Activated CD4-positive, alpha-beta T cell treated with anti-CD3 and anti-CD28 coated beads, Interleukin-2, amount 10 ng/mL, durations not matched to agents 7 days and 5 days (primary cell): ENCODE results near the gene DGCR6L. TPM values are rescaled to one million over a fixed set of nuclear protein-coding genes. Genes with fewer than 3 reads are reported as not detected.
"Not testable (repeated sequence)": the region's sequence is repeated elsewhere in the genome, so short reads cannot be mapped to it uniquely, and the experiment has no call there.

Experiments
- CTCF ChIA-PET: fragments of 350-600 bp; sonication (Branson Sonifier 250); formaldehyde crosslinking; loops from one replicate; lab custom pipeline; 2021; ENCODE audit warnings: antibody characterized with exemption; lab: Charles Lee
- POLR2A ChIA-PET: fragments of 350-600 bp; sonication (Branson Sonifier 250); formaldehyde crosslinking; loops from one replicate; lab custom pipeline; 2021; ENCODE audit warnings: antibody characterized with exemption; lab: Charles Lee
- DNase-seq: peaks from one replicate; pipeline ENCODE4 v3.0.0-alpha.2; 2020
- H3K27ac Mint-ChIP-seq: one replicate; pipeline ENCODE4 v1.8.0; 2021; ENCODE audit warnings: mild to moderate bottlenecking, moderate library complexity, mixed read lengths
- H3K27me3 Mint-ChIP-seq: one replicate; pipeline ENCODE4 v1.8.0; 2021; ENCODE audit warnings: mixed read lengths
- H3K36me3 Mint-ChIP-seq: one replicate; pipeline ENCODE4 v1.8.0; 2021; ENCODE audit warnings: low read depth, mixed read lengths
- H3K4me1 Mint-ChIP-seq: one replicate; pipeline ENCODE4 v1.8.0; 2021; ENCODE audit warnings: mixed read lengths
- H3K4me3 Mint-ChIP-seq: one replicate; pipeline ENCODE4 v1.8.0; 2021; ENCODE audit warnings: mild to moderate bottlenecking, moderate library complexity, mixed read lengths
- H3K9me3 Mint-ChIP-seq: one replicate; pipeline ENCODE4 v1.8.0; 2021; ENCODE audit warnings: mixed read lengths
- total RNA-seq, 2 experiments: library from RNA; stranded (reverse); gene quantifications; one replicate each; pipeline ENCODE4 v1.2.3, GENCODE V29; 2021

Gene DGCR6L
- 10 to 100 TPM; 60.4 to 63.1 TPM for total RNA-seq

- peaks cover 57% of the 10 kb centered on the region for H3K4me1 Mint-ChIP-seq
- H3K36me3 Mint-ChIP-seq, result peaks cover 11% of the 10 kb centered on the region
- CTCF ChIA-PET, result interaction anchor here (0.6 to 1.4 kb wide), 2 partner anchors 37 to 364 kb away, joined by 3 to 5 read pairs; no protein-coding TSS in a partner anchor
Observed at GRCh38 chr22:20319745-20320658, at the start of gene DGCR6L. Gene DGCR6L, minus strand, starts transcription at chr22:20320060. Its CDS starts 72 bp downstream, at chr22:20319988.

GRCh38 chr22:20368875-20369274, 49.0 kb upstream of the DGCR6L start:
- CTCF ChIA-PET, H3K36me3 Mint-ChIP-seq, POLR2A ChIA-PET, DNase-seq, H3K9me3 Mint-ChIP-seq, H3K4me3 Mint-ChIP-seq, H3K27ac Mint-ChIP-seq: not testable (repeated sequence)
- H3K4me1 Mint-ChIP-seq, result peaks cover 22% of the 10 kb centered on the region
- H3K27me3 Mint-ChIP-seq, result peaks cover 11% of the 10 kb centered on the region

More at GRCh38 chr22:20319745-20320658, at the start of gene DGCR6L:
- H3K27me3 Mint-ChIP-seq, result no peaks in the 10 kb centered on the region
- H3K9me3 Mint-ChIP-seq, result no peaks in the 10 kb centered on the region
- POLR2A ChIA-PET, result no interaction called here
- peak within 1 kb of the TSS; percentile 93 for H3K27ac Mint-ChIP-seq
- DNase-seq, result peak; percentile 97
- H3K4me3 Mint-ChIP-seq, result peak within 1 kb of the TSS; percentile 97

- peaks cover 10% of the 10 kb centered on the region for H3K27me3 Mint-ChIP-seq
- H3K4me3 Mint-ChIP-seq, H3K9me3 Mint-ChIP-seq, CTCF ChIA-PET, POLR2A ChIA-PET, DNase-seq, H3K36me3 Mint-ChIP-seq: not testable (repeated sequence)
- H3K27ac Mint-ChIP-seq, result peak overlapping the region; percentile 19
- peaks cover 32% of the 10 kb centered on the region for H3K4me1 Mint-ChIP-seq
Observed at GRCh38 chr22:20366841-20367240, 47.0 kb upstream of the DGCR6L start.

- H3K4me1 Mint-ChIP-seq, result peaks cover 26% of the 10 kb centered on the region
- H3K9me3 Mint-ChIP-seq, H3K27me3 Mint-ChIP-seq, CTCF ChIA-PET, H3K4me3 Mint-ChIP-seq, H3K36me3 Mint-ChIP-seq, DNase-seq, POLR2A ChIA-PET: not testable (repeated sequence)
- peak overlapping the region; percentile 44 for H3K27ac Mint-ChIP-seq
Observed at GRCh38 chr22:20364335-20365260, 44.7 kb upstream of the DGCR6L start.

- H3K27me3 Mint-ChIP-seq, H3K36me3 Mint-ChIP-seq, CTCF ChIA-PET, POLR2A ChIA-PET, H3K27ac Mint-ChIP-seq, H3K9me3 Mint-ChIP-seq, H3K4me3 Mint-ChIP-seq, DNase-seq: not testable (repeated sequence)
- H3K4me1 Mint-ChIP-seq, result peaks cover 26% of the 10 kb centered on the region
Observed at GRCh38 chr22:20362403-20362802, 42.5 kb upstream of the DGCR6L start.

GRCh38 chr22:20361752-20362229, 41.9 kb upstream of the DGCR6L start:
- POLR2A ChIA-PET, H3K27me3 Mint-ChIP-seq: not testable (repeated sequence)

GRCh38 chr22:20360866-20361751, 41.2 kb upstream of the DGCR6L start:
- POLR2A ChIA-PET, DNase-seq, H3K27me3 Mint-ChIP-seq, H3K9me3 Mint-ChIP-seq, H3K4me3 Mint-ChIP-seq, CTCF ChIA-PET, H3K27ac Mint-ChIP-seq, H3K36me3 Mint-ChIP-seq: not testable (repeated sequence)
- H3K4me1 Mint-ChIP-seq, result peaks cover 26% of the 10 kb centered on the region

More at GRCh38 chr22:20361752-20362229, 41.9 kb upstream of the DGCR6L start:
- CTCF ChIA-PET, H3K36me3 Mint-ChIP-seq, H3K27ac Mint-ChIP-seq, H3K4me3 Mint-ChIP-seq, DNase-seq, H3K9me3 Mint-ChIP-seq: not testable (repeated sequence)
- H3K4me1 Mint-ChIP-seq, result peaks cover 26% of the 10 kb centered on the region

- H3K36me3 Mint-ChIP-seq, CTCF ChIA-PET, H3K9me3 Mint-ChIP-seq, H3K27me3 Mint-ChIP-seq, POLR2A ChIA-PET, DNase-seq, H3K4me3 Mint-ChIP-seq, H3K27ac Mint-ChIP-seq: not testable (repeated sequence)
- peaks cover 24% of the 10 kb centered on the region for H3K4me1 Mint-ChIP-seq
Observed at GRCh38 chr22:20360261-20360660, 40.4 kb upstream of the DGCR6L start.

- CTCF ChIA-PET, POLR2A ChIA-PET, DNase-seq, H3K4me3 Mint-ChIP-seq, H3K27ac Mint-ChIP-seq, H3K36me3 Mint-ChIP-seq, H3K9me3 Mint-ChIP-seq, H3K27me3 Mint-ChIP-seq, H3K4me1 Mint-ChIP-seq: not testable (repeated sequence)
Observed at GRCh38 chr22:20358503-20359239, 38.8 kb upstream of the DGCR6L start.

- H3K4me1 Mint-ChIP-seq, DNase-seq, H3K27me3 Mint-ChIP-seq, CTCF ChIA-PET, POLR2A ChIA-PET, H3K36me3 Mint-ChIP-seq, H3K9me3 Mint-ChIP-seq, H3K27ac Mint-ChIP-seq, H3K4me3 Mint-ChIP-seq: not testable (repeated sequence)
Observed at GRCh38 chr22:20357967-20358366, 38.1 kb upstream of the DGCR6L start.

- H3K27ac Mint-ChIP-seq, H3K27me3 Mint-ChIP-seq, H3K36me3 Mint-ChIP-seq, H3K4me1 Mint-ChIP-seq, CTCF ChIA-PET, POLR2A ChIA-PET, H3K9me3 Mint-ChIP-seq, H3K4me3 Mint-ChIP-seq, DNase-seq: not testable (repeated sequence)
Observed at GRCh38 chr22:20356906-20357305, 37.0 kb upstream of the DGCR6L start.
